HG03442 (cell line): ENCODE results near the gene FAM53B.
A peak's percentile ranks its signal among the peaks of the same experiment; 100 is the strongest.

ENCODE experiments used
- ATAC-seq: cut with Tn5 transposase; IDR thresholded peaks from one replicate; pipeline ENCODE4 v1.9.1; 2021; ENCODE audit warnings: mild to moderate bottlenecking, moderate library complexity; ENCODE audit not compliant: unreplicated experiment

The FAM53B gene

DNA sequence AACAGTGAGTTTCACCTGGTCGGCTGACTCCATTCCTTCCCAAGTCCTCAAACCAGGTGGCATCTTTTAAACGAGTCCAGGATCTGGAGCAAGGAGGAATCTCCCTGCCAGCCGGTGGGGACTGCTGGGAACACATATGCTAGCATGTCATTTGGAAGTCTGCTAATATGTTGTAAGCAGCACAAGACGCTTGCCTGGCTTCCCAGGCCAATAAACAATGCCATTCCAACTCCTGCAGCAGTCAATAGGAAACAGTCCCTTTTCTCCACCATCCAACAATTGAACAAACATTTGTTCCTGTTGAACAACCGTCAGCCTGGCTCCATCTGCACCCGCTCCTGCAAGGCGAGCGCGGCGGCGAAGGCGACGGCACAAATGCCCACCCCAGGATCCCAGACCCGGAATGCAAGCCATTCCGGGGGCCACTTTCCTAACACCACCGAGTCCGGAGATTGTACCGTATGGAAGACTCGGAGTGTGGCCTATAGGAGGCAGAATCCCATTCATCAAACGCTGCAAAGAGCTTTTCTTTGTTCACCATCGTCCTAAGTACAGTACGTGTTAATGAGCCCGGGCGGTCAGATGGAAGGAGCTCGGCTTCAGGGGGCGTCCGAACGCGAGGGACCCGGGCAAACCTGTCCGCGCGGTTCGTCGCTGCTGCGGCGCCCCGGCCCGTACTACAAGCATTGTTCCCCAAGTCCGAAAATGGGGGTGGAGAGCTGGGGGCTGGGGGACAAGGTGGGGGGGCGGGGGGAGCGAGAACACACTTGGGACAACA, 1.6 kb downstream of the FAM53B start:
- no peak for ATAC-seq

DNA sequence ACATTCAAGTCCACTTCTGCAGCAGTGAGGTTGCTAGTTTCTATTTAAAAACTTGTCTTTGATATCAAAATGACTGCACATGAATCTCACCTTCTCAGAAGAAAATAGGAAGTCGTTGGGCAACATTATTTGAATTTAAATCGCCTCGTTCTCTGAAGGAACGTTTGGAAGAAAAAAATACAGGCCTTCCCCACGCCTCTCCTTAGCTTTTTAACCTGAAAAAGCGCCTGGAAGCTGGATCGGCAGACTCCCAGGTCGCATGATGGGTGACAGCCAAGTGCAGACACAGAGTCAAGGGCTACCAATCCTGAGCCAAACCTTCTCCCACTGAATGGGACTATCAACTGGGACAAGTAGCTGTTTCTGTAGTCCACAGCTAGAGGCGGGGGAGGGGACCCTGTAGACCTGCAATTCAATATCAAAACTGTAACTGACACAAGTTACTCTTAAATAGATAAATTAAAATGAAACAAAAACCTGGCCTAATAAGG, 2.2 kb downstream of the FAM53B start:
- ATAC-seq = no peak

DNA sequence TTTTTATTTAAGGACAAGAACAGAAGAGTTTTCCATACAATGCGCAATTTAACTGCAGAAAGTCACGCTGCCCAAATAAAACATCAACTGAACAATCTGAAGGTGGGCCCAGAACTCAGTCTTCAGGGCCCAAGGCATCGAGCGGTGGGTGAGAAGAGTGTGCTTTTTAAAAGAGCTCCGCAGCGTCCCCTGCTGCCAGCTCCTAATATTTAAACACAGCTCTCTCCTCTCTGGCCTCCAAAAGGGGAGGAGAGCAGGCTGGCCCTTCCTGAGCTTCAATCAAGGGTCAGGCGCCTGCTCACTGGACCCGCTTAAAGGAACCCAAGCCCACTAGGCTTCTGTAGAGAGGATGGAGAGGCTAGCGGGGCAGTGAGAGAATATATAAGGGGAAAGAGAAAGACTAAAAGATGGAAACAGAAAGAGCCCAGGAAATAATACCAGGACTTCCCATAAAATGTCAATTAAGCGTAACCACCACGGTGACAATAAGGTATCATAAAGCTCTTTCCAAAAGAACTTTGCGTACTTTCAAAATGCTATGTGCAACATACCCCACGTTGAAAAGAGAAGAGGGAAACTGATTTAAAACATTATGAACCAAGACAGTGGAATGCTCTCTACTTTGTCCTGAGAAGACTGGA, 2.8 kb downstream of the FAM53B start:
- peak; percentile 39 for ATAC-seq

DNA sequence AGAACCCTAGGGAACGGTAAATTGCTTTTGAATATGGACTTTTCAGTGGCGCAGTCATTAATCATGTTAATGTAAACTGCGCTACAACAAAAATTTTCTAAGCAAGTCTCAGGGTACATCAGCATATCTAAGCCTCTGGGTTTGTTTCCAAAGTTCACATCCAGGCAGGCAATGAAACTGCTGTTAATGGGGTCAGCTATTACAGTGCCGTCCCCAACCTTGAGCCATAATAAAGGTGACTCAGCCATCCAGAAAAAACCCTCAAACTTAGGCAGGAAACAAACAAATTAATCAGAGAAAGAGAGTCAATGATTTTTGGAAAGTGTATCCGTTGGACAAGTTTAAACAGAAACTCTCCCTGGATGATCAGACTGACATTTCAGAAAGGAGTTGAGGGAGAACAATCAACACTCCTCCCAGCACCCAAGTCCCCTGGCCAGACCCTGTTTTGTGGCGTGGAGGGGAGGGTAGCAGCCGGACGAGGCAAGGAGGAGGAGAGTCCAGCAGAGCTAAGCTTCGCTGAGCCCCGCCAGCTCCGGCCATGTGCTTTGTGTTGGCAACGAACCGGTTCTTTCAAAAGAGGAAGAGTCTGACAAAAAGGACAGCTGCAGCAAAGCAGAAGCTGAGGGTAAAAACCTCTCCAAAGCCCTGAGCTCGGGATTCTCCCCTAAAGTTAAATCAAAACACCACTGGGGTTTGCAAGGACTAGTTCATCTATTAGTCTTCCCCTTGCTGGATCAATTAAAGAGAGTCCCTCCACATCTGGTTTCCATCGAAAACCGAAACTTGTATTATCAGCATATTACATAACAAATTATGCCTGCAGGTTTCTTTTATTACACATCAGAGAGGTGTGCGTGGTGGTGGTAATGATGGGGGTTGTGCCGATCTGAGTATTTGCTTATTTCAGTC, 3.6 kb downstream of the FAM53B start:
- peak; percentile 5 for ATAC-seq

DNA sequence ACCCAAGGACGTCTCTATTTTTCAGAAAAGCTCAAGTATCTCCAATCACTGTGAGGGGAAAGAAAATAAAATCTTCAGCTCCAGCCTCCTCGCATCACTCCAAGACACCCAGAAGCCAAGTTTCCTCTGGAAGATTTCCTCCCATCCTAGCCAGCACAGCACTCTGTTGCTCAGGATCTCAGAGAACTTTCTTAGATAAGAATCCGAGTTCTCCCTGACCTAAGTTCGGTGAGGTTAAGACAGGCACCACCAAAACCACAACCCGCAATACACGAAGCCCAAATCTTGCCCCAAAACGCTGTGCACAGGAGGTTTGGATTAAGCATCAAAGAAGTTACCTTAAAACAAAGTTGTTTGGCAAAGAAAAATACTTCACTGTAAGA, 4.2 kb downstream of the FAM53B start:
- no peak for ATAC-seq

DNA sequence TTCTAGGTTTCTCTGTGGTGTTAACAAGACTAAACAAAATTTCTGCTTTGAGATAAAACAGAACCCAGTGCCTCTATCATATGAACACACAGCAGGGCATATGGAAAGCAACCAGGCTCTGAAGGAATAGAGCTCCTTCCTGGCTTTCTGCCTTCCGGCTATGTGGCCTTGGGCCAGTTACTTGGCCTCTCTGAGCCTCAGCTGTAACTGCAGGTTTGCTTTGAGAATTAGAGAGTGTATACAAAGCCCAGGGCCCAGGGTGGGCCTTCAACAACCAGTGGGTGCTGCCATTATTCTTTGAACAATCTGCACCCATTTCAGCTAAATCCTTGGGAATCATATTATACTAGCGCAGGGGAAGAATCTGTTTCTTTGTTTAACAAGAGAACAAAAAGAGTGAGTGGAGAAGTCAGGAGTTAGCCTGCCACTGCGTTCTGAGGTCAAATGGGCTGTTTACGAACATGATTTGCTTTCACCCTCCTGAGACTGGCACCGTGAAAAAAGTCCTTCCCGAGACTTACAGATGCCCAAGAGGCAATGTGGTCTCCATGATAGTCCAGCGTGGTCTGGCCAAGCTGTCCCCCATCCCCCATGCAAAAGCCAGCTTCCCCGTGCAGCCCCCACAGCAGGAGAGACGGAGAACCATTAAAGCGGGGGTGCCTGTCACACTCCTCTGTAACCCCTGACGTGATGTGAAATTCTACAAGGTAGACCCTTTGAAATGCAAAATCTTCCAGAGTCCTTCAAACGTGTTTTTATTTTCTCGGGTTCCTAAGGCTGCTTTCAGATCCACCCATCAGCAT, 4.9 kb downstream of the FAM53B start:
- no peak for ATAC-seq

DNA sequence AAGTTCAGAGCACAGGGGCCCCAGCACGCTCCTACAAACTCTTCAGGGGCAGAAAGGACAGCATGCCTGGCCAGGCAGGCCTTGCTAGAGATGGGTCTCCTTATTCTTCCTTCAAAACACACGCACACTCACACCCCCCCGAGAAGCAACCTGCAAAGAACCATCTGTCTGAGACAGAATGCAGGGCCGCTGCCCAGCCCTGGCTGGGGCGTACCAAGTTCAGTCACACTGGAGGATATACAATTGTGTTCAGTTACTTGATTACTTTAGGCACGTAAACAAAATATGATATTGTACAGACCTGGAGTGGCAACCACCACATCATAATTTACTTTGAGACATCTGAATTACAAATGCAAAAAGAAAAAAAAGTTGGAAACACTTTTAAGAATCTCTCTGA, 5.7 kb downstream of the FAM53B start:
- no peak for ATAC-seq

DNA sequence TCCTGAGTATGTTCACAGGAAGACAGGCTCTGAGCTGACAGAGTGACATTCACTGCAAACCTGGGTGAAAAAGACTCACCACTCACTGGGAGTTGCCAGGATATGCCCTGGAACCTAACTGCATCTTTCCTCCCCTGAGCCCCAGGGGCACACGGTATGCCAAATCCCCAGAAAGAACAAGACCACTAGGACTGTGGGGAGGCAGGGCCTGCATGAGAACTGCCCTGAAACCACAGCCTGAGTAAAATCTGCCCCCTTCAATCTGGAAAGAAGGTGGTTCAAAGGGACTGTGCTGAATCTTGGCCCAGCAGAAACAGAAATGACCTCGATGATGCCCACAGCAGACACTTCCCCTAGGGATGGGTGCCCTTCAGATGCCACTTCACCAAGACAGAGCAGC, 6.5 kb downstream of the FAM53B start:
- no peak for ATAC-seq

DNA sequence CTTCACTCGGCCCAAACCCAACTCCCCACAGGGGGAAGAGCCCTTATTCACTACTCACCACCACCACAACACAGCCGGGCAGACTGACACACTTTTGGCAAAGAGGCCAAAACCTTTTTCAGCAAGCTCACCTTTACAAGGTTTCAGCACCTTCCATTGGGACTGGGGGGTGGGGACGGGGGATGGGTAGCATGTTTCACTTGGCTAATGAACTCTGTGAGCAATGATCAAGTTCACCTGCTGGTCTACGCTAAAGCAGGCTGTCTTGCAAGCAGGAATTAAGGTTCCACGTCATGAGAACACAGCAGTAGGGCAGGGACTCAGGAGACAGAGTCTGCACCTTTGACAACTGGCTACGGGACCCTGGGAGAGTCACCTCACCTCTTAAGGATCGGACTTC, 7.0 kb downstream of the FAM53B start:
- ATAC-seq = no peak

DNA sequence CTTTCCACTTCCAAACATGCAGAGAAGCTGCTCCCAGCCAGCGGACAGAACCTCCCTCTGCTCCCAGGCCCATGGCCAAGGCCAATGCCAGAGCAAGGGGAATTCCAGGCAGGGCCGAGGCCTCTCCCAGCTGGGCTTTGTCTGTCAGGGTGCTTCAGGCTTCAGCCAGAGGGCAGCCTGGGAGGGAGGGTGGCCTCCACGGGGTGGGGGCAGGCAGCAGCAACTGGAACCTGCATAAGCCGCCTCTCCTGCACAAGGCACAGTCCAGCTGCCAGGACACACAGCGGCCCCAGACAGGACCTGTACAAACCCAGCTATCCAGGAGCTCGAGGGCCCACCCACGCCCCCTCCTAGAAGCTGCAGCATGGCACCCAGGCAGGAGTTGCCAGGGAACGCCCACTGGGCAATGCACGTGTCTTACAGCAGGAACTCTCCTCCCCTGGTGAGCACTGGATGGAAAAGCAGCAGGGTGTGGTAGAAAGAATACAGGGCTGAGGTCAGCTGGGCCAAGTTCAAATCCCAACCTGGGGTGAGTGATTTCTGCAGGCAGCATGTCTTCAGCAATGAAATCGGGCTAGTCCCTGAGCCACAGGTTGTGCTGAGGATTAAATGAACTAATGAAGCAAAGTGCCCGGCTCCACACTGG, 7.6 kb downstream of the FAM53B start:
- ATAC-seq = no peak

DNA sequence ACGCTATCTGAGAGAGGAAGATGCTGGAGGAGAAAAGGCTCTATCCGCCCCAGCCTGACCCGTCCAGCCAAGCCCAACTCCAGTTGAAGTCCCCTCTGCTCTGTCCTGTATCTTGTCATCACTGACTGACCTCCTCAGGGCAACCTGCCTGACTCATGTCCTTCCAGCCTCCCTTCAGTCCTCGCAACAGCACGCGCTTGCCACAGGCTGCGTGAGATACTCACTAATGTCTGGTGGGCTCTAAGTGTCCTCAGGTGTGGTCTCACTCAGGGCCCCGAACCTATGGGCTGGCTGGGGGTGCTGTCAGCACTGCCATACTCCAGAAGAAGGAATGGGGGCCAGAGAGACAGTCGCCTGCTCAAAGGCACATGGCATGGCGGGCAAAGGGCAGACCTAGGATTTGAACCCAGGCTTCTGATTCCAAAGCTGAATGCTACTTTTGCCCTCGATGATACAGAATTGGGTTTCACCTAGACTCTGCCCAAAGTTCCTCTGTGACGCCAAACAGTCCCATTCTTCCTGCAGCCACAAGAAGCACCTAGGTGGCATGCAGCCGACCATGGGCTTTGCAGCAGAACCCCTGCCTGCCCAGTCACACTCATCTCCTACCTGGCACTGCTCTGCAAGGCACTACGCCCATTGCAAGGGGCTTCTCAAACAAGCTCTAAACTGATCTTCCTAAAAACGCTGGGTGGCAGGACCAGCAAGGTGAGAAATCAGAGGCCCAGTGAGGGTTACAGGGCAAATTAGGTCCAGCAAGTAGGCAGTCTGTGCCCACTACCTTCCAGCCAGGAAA, 8.5 kb downstream of the FAM53B start:
- ATAC-seq = no peak

DNA sequence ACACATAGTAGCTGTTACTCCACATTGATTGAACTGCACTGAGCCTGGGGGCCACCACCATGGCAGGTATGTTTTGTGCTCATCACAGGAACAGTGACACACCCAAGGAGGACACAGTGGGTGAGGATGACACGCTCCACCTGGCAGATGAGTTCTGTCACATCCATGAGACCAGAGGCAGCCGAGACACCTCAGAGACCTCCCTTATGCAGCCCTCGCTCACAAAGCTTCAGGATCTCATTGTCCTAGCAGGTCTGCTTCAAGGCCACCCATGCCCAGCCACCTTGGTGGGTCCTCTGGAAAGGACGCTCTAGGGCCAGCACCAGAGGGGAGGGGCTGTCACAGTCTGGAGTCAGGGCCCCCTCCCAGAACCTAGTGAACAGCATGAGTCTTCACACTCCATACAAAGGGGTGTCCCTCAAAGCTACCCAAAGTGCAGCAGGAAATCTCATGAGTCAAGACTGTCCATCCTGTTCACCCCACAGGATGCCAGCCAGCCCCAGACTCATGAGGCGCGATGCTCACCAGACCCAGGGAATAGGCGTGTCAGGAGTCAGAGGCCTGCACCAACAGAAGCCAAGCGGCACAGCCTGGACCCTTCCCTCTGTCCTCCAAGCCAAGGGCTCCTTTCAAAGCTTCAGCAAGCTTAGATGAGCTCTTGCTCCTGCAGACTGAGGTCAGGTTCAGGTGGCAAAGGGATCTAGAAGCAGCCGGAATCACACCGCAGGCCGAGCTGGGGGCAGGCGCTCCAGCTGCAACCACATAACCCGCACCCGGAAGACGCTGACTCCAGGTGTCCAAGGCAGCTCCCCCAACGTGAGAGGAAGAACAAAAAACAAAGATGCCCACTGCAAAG, 9.6 kb downstream of the FAM53B start:
- ATAC-seq = no peak

DNA sequence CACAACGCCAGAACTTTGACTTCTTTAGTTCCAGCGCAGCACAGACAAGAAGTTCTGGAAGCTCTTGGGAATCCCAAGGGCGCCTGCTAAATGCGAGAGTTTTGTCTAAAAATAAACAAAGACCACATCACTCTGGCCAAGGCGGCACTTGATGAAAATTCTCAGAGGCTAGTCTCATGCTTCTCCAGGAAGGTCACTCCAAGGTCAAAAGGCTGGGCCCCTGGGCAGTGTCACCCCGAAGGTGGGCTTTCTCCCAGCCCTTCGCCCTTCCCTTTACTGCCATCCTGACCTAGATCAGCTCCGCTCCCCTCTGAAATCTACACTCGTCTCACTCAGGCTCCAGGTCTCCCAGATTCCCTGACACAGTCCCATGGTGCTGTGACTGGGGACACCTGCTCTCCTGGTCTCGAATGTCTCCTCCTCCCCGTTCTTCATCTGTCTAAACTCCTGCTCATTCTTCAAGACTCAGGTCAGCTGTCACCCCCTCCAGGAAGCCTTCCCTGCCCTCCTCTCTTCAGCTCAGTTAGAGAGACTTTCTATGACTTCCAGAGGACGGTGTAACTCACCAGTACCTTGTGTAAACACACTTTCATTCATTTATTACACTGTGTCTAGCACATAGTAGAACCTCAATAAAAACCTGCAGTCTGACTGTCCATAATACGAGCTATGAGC, 10.5 kb downstream of the FAM53B start:
- ATAC-seq = no peak

DNA sequence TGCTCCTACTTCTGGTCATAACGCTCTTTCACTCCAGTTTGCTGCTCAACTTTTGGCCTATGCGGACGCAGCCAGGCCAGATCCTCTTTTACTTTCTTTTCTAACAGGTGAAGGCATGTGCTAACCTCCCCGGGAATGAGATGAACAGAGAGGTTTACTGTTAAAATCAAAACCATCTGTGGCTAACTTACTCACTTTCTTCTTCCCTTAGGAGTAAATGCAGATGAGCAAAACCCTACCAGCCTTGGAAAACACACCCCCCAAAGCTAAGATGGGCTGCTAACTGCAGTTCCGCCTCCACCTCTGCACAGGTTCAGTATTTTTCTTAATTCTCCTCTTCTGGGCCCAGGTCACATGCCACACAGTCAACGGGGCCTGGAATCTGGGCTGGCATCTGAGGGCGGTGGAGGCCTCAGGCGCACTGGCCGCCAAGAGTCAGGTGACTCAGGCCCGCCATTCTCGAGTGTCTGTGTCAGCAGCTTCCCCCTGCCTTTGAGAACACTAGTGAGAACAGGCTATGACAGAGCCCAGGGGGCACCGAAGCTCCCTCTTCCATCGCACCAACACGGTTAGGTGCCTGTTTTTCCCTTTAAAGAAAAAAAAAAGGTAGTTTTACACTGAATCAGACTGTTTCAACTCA, 11.1 kb downstream of the FAM53B start:
- ATAC-seq = peak; percentile 52

DNA sequence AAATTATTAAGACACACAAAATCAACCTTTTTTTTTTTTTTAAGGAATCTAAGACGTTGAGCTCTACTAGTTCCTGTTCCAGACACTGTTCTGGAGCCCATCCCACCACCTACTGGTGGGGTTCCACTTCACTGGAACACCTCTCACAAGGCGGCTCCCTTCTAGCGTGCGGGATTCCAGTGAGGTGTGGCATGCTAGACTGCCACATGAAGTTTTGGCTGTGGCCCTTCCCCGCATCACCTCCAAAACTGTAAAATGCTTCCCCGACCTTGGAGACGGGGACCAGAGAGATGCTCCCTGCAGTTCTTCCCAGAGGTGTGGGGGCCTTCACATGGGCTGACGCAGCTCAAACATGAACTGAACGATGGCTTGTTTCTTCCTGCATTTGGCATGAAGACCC, 12.6 kb downstream of the FAM53B start:
- no peak for ATAC-seq

DNA sequence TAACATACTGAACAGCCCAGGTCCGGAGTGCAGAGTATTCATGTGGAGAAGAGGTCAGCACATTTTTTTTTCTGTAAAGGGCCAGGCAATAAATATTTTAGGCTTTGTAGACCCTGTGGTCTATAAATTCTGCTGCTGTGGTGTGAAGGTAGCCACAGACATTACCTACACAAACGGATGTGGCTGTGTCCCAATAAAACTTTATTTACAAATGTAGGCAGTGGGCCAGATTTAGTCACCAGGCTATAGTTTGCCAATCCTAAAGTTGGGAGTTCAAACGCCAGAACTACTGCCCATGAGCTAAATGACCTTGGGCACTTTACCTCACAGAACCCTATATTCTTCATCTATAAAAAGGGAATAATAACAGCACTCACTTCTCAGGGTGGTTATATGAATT, 13.4 kb downstream of the FAM53B start:
- ATAC-seq = no peak

DNA sequence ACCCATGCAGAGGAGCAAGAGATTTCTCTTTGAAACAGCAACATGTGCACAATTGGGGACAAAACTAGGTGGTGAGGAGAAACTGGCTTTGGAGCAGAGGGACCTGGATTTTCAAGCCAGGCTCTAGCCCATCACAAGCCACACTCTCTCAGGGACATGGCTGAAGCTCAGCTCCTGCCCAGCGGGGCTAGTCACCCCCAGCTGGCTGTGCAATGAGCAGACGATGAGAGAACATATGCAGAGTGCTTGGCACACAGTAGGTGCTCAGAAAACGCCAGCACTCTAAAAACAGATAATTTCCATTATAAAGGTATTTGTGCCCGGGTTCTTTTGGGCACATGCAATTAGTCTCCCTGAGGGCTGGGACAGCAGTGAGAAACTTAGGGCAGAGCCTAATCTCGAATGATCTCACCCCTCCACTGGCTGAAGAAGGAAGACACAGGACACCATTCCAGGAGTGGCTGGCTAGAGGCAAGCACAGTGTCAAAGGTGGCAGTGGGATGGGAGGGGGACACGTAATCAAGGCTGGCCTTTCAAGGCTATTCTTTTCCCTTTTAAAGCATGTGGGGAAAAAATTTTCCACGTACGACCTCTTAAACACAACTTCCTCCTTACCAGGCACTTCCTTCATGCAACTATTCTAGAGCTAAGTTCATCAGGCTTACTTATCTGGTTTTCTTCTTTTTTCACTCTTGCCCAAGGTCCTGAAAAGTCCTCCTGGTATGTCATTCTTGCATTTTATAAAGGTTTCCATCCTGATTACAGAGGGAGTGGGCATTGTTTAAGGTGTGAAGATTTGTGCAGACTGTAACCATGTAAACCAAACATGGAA, 15.1 kb downstream of the FAM53B start:
- ATAC-seq = no peak
